CD4-positive, alpha-beta T cell treated with Interleukin-21 for 1 hour (primary cell): ENCODE results near the gene SAPCD2.

Experiments used
- DNase-seq: peaks from one replicate; pipeline ENCODE4 v3.0.0-alpha.2; 2020

SAPCD2 gene

GRCh38 chr9:137014776-137015539 lies 55.4 kb downstream of the SAPCD2 start:
- DNase-seq = no peak

DNA sequence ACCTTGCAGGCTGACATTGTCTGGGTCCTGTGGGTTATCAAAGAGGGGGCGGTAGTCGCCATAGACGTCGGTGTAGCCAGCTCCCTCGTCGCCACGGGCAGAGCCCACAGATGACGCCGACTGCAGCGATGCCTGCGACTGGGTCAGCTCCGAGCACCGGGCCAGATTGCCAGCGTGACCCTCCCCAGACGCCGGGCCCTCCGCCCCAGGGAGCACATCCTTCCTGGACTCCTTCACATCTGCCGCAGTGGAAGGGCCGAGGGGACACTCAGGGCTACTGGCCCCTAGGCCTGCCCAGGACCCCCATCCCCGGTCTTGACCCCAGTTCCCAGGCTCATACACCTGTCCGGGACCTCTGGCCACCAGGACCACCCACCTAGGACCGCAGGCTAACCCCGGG lies 56.2 kb downstream of the SAPCD2 start:
- no peak for DNase-seq

- DNase-seq = no peak
Observed at GRCh38 chr9:137013571-137013940, 56.8 kb downstream of the SAPCD2 start.

GRCh38 chr9:137012694-137013570 lies 57.4 kb downstream of the SAPCD2 start:
- no peak for DNase-seq
